Activated gamma-delta T cell treated with anti-CD3 and anti-CD28 coated beads, Interleukin-2, amount 50 U/mL, for 16 hours (primary cell): Measurements from ENCODE around the gene TRPV6.

Experiments used
- DNase-seq: peaks from one replicate; pipeline ENCODE4 v3.0.0-alpha.2; 2020; ENCODE audit warnings: low read depth

TRPV6 gene

DNA sequence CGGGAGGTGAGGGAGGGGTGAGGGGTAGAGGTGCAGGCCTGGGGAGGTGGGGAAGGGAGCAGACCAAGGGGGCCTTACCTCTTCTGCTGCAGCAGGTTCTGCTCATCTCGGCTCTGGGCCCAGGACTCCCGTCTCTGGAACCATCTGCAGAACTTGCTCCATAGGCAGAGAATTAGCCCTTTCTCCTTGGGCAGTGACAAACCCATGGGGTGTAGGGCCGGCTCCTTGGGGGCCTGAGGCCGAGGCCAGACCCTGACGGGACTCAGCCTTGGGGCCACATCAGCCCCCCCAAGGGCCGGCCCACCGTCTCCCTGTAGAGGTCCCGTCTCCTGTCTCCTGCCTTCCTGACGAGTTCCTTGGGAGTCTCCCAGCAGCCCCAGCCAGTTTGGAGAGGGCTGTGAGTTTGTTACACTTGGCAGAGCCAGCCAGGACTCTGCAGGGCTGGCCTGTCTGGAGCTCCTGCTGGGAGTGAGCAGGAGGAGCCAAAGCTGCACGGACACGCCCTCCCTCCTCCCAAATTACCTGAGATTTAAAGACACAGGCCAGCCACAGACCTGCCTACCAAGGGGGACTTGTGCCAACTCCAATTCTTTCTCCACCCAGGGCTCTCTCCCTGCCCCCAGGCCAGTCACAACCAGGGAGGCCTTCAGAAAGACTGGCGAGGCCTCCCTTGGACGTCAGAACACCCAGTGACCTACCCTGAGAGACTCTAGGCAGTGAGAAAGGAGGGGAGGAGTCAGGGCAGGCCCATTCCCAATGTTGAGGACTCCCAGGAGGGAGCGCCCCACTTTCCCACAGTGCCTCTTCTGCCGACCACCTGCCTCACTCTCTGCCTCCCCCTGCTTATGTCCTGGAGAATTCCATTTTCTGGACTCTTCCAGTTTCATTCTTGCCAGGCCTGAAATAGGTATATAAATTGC, at the start of gene TRPV6:
TRPV6 (minus strand) TSS at position 435 of the 920 bp plus-strand sequence.
- DNase-seq = no peak

DNA sequence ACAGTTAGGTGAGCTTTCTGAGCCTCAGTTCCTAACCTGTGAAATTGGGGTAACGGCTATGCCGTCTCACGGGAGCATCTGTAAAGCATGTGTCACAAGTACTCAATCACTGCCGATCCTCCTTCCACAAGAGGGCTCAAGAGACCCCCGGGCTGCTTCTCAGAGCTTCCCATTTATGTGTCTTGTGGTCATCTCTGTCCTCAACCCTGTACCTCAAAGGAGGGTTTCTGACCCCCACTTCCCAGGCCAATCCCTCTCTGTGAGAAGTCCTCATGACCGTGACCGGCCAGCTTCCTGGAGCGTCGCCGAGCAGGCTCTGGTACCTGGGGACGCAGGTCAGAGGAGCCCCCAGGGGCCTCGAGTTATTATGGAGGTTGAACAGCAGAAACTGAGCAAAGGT, 48.5 kb upstream of the TRPV6 start:
- DNase-seq = no peak

DNA sequence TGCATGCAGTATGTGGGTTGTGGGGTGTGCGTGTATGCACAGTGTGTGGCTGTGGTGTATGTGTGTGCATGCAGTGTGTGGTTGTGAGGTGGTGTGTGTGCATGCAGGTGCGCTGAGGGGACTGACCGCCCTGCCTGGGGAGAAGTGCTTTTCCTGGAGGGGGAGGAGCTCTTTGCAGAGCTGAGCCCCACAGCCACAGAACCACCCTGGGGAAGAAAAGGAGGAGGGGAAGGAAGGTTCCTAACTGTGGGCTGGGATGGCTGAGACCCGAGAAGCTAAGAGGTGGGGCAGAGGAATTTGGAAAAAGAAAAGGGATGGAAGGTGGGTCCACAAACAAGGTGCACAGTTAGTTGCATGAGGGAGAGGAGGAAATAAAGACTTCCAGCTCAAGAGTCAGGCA, 48.1 kb upstream of the TRPV6 start, which contains the start of gene TRPV5:
TRPV5 (minus strand) TSS at position 123 of the 400 bp plus-strand sequence. CDS start 287 bp downstream, outside the sequence.
- DNase-seq = no peak

DNA sequence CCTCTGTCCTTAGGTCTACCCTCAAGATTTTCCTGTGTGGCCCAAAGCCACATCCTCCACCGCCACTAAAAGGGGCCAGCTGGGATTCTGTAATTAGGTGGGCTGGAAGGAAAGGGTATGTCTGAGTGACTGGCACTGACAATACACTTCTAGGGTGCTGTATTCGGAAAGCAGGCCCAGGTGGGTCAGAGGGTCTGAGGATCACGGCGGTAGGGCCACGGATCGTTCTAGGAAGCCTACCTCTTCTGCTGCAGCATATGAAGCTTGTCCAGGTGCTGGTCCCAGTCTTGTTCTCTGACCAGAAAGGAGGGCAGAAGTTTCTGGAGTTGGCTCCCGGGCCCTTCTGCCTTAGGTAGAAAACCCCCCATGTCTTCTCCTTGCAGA, 47.5 kb upstream of the TRPV6 start:
- DNase-seq = no peak

DNA sequence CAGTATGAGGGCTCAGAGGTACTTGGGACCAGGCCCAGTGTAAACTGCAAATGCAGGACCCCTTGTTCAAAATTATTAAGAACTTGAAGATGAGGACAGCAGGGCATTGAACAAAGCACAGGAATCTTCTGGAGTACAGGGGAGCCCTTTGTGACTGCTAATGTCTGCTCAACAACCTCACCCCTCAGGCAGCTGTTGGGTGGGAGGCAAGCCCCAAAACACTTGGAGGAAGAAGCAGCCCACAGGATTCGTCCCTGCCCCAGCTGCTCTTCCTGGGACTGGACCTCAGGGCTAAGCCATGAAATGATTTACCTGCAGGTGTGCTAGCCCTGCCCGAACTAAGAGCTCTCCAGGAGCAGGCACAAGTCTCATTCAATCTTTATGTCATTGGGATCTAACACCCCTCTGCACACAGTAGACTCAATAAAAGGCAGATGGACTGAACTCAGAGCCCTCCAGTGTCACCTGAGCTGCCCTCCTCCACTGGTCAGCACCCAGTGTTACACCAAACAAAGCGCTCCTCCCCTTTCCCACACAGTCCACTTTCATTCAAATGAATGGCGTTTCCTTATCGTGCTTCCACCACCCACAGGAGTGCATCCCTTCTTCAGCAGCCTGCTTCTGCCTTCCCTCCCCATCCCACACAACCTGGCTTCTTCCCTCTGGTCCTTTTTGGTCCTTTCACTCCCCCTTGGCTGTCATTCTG, 47.0 kb upstream of the TRPV6 start:
- DNase-seq = no peak

DNA sequence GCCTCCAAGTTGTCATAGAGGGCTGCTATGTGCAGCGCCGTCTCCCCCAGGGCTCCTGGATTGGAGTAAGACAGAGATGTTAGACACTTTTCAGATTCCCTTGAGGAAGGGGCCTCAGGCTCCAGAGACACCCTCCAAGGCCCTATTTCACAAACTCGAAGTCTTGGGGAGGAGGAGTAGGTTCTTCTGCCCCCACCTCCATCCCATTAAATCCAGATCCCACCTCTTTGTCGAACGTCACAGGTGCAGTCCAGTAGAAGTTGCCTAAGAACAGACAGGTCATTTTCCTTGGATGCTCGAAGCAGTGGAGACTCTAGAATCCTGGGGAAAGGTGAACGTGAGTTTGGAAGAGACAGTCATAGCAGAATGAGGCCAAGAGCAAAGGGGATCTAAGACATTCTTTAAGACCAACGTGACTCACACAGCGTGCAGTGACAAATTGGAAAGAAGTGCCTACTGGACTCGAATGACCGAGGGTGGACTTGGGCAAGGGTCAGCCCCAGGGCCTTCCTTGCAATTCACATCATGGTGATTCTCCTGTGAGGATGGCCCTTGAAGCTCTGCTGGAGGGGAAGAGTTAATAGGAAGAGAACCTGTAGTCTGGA, 44.7 kb upstream of the TRPV6 start:
- no peak for DNase-seq

DNA sequence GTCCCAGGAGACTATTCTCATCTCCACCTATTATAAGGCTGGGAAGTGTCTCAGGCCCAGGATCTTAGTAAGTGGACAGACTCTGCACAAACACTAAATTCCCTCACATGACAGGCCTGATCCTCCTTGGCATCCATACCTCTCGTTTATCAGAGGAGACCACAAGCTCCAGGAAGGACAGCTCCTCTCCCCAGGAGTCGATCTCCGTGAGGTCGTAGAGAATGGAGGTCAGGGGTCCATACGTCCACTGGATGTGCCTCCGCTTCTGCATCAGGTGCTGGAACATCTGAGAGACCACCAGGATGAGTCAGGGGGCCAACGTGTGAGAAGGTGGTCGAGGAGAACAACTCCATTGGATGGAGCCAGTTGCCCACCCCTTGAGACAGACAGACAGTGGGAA, 42.4 kb upstream of the TRPV6 start:
- no peak for DNase-seq

DNA sequence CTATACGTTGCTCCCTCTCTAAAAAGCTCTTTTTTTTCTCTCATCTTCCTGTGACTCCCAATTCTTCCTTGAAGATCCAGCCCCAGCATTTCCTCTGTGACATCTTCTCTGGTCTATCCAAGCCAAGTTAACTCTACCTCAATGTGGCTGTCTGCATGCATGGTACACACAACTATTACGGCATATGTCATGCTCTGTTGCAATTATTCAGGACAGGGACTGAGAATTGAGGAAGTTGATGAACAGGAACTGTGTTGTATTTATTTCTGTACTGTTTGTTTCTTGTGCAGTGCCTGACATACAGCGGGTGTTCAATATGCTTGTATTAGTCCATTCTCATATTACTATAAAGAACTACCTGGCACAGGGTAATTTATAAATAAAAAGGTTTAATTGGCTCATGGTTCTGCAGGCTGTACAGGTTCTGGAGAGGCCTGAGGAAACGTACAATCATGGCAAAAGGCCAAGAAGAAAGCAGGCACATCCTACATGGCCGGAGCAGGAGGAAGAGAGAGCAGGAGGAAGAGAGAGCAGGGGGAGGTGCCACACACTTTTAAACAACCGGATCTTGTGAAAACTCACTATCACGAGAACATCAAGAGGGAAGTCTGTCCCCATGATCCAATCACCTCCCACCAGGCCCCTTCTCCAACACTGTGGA, 41.7 kb upstream of the TRPV6 start:
- DNase-seq = no peak

DNA sequence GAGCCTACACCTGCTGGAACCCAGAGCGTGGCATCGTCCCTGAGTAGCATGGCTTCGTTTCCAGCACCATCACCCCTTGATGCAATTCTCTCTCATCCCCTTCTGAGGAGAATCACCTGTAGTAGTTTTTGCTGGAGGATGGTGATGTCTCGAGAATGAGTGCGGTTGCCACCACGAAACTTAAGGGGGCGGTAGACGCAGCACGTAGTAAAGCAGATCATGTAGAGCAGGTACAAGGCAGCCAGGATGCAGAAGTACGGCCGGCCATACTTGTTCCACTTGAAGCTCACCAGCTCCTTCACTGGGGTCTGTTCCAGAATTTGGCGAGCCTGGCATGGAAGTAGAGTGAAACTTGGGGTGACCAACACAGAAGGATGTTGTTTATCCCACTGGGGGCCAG, 39.9 kb upstream of the TRPV6 start:
- DNase-seq = no peak

DNA sequence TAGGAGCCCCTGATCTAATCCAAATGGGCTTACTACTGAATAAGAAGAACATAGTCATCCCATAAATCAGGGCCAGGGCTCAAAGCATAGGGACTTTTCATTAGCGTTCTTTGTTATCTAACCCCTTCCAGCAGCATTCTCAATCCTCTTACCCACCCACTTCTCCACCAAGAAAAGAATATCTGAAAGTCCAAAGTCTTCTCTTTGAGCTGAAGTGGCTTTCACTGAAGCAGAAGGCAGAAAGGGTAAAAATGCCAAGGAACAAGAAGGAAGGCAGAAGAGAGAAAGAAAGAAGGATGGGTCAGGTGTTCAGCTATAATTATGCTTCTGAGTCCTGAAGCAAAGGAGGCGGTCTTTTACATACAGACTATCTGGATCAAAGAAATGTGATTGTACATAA, 37.8 kb upstream of the TRPV6 start:
- DNase-seq = no peak

DNA sequence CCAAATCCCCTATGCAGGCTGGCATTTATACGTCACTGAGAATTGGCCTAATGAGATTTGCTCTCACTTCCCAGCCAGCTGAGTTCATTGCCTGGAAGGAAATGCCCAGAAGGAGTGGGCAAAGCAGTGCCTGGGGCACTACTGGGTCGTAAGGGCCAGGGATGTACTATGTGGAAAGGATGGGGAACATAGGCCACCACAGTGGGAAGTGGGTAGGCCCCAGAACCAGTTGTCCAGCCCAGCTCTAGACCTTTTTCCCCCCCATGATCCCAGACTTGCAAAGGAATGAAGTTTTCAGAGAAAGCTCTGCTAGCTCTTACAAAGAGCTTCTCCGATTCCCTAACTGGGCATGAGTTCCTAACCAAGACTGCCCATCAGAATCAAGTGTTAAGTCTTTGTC, 34.1 kb upstream of the TRPV6 start:
- DNase-seq = no peak

DNA sequence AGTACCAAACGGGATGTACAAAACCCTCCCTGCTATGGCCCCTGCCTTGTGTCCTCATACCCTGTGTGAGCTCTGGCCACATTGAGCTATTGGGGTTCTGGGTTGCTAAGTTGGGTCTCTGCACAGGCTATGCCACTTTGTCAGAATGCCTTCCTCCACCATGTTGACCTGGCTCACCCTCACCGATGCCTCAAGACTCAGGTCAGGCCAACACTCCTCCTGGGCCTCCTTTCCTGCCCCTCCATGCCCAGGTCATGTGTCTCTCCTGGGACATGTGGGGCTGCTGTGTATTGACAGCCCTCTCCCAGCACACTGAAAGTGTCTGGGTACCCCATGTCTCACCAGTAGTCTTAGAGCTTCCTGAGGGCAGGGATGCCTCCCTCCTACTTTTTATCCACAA, 33.4 kb upstream of the TRPV6 start:
- DNase-seq = no peak

DNA sequence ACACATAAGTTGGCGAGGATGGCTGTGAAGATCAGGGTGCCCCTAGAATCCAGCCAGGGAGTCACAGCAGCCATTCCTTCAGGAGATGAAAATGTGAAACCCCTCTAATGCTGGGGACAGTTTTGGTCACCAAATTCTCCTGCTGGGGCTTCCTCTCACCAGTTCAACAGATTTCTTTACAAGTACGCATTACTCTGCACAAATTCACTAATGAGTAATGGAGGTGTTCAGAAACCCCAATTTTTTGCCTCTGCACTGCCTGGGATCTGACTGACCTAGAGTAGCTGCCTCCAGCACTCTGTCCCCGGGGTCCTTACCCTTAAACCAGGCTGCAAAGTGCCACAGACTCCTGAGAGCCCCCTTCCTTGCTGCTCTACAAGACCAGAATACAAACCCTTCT, 31.9 kb upstream of the TRPV6 start:
- no peak for DNase-seq

DNA sequence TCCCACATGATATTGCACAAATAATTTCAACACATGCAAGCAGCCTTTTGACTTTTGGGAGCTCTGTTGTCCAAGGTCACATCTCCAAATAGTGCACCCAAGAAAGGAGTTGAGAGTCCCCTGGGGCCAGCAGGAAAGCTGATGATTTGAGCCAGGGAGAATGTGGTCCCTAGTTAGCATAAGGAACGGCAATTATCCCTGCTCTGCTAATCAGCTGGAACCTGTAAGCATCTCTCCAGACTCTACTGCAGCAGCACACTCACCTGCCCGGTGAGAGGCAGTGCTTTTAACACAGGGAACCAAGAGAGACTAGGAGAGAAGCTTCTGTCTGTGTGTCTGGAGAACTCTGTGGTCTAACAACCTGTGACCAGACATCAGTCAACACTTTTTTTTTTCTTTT, 31.0 kb upstream of the TRPV6 start:
- no peak for DNase-seq

DNA sequence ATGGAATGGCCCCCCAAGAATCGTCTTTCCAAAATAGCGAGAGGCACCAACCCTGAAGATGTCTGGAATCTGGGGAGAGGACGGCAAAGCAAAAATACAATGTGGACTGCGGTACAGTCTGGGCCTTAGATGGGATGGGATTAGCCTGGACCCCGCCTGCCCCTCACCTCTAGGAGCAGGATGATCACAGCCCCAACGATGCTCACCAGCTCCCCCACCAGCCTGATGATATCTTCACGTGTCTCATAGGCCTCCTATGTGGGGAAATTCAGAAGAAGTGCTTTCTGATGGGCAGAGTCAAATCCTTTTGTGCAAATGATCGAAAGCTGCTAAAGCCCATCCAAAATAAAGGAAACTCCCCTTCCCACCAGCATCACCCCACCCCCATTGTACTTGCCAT, 29.8 kb upstream of the TRPV6 start:
- no peak for DNase-seq

DNA sequence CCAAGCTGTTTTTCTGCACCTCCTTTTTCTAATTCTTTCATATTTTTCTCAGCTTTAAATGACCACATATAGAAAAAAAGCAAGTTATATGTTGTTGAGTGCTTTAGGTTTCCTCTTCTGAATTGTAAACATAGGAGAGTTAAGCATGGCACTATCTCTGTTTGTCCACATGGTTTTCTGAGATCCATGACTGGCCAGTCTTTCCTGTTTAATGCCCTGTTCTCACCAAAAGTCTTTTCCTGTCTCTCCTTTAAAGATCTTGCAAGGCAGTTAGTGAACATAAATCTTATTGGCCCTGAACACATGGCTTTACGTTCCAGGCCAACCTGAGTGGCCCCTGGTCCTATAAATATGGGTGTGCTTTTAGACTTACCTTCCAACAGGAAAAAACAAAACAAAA, 28.6 kb upstream of the TRPV6 start:
- no peak for DNase-seq

DNA sequence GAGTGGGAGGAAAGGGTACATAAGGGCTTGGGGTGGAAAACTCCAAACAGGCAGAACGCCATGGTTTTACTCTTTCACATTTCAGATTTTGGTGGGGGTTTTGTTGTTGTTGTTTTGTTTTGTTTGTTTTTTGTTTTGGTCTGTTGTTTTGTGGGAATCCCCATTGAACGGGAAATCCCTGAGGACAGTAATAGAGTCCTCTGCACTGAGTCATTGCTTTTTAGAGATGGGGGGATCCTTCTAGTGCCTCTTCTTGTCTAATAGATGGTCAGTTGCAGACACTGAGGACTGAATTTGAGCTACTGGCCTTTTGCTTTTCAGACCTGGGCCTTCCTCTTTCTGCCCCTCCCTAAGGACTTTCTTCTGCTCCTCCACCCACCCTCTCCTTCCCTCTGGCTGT, 28.0 kb upstream of the TRPV6 start:
- DNase-seq = no peak

DNA sequence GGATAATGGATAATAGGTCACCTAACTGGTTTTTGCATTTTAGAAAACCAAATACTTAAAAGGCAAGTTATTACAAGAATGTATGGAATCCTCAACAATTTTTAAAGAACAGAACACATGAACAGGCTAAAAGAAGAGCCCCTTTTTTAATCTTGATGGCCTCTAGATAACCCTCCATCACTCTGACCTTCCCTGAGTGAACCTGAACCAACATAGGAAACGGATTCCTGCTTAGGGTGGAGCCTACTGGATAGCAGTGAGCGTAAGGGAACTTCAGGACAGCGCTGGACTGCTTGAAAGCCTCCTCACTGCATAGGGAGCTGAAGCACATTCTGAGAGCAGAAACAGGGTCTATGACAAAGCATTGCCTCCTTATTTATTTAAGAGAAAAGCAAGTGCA, 27.5 kb upstream of the TRPV6 start:
- DNase-seq = no peak

DNA sequence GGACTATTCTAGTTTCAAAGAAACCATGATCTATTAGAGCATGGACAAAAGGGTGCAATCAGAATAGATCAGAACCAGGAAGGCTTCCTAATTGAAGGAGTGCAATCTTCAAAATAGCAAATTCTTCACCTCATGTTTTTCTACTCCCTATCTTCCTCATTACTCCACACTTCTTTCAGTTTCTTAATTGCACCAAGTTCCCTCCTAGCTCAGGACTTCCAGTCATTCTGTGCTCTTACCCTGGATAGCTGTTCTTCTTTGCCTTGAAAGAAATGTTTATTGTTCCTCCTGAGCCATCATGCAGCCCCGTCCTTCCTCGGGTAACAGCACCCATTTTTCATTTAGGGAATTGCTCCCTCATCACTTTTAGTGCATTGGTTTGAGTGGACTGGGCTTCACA, 24.9 kb upstream of the TRPV6 start:
- DNase-seq = no peak

DNA sequence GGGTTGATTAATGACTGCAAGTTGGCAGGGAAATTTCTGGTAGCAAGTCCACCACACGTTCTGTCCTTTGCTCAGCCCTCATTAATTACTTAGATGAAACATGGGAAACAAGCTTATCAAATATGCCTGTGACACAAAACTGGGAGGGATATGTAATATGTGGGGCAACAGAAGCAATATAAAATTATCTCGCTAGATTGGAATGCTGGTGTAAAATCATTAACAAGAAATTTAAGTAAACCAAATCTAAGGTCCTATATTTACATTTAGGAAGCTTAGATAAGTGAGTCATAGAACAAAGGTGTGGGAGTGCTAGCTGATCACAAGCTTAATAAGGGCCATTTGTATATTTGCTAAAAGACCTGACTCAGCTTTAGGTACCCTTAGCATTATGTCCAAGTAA, 24.5 kb upstream of the TRPV6 start:
- DNase-seq = no peak

DNA sequence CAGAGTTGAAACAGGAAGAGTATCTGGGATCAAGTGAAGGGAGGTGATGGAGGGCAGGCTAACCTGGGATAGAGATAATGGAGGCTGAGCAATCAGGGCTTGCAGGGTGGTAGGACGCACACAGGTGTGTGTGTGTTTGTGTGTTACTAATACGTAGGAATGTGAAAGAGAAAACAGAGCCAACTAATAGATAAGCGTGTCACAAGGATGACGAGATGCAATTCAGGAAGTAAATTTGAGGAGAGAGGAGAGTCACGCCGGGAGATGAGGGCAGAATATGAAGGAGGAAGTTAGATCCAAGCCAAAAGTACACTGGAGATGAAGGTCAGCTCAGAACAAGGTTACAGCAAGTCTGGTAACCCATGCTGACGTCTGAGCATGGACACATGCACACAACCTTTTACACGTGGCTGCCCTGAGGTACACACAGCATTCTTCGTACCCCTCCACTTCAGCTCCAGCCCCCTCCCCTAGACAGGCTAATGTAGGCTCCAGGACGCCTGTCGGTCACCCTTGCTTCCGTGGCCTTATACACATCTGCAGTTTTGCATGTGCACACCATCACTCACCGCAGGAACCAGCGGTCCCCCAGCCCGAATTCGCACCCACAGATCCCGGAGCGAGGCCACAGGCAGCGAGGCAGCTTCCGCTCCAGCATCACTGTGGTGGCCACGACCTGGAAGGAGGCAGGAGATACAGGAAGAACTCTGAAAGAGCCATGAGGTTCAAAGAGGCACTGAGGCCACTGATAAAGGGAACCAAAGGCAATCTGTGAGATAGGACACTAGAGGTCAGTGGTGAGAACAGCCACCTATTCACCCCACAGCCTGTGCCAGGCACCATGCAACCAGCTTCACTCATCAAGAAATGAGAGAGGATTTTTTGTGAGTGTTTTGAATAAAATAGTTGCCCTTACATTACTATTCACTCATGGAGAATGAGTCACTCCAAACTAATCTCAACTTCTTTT, 23.7 kb upstream of the TRPV6 start:
- DNase-seq = no peak
